HL-60 (cell line): ENCODE data around the gene SLC41A3.

Experiments
- DNase-seq, 2 experiments: peaks; one replicate each; pipeline ENCODE4 v3.0.0-alpha.2; 2010 to 2020; ENCODE audit warnings: low read depth in 1 of 2, low spot score in 1 of 2
- H3K27ac ChIP-seq: fragments of 250-450 bp; sonication (Bioruptor Pico); replicated peaks from 2 replicates; pipeline ENCODE4 v1.5.1; 2020; ENCODE audit warnings: mild to moderate bottlenecking, moderate library complexity
- H3K27me3 ChIP-seq: fragments of 250-450 bp; sonication (Bioruptor Pico); 2 replicates; pipeline ENCODE4 v1.5.1; 2021; ENCODE audit warnings: mild to moderate bottlenecking, moderate library complexity; ENCODE audit not compliant: insufficient read depth, poor library complexity, severe bottlenecking
- H3K4me3 ChIP-seq: replicated peaks from 2 replicates; pipeline ENCODE4 v1.5.1; 2011; ENCODE audit warnings: mild to moderate bottlenecking, control low read depth, low read length; ENCODE audit not compliant: insufficient read depth
- GABPA ChIP-seq: IDR thresholded peaks from 2 replicates; pipeline ENCODE4 v1.6.1; 2012; ENCODE audit warnings: low read depth
- POLR2AphosphoS5 ChIP-seq: IDR thresholded peaks from 2 replicates; pipeline ENCODE4 v1.6.1; 2012; ENCODE audit warnings: low read depth
- SPI1 ChIP-seq: IDR thresholded peaks from 2 replicates; pipeline ENCODE4 v1.6.1; 2012; ENCODE audit warnings: low read depth, mild to moderate bottlenecking, borderline replicate concordance
- TF ChIP-seq, protein P1 (sequence below): IDR thresholded peaks from one replicate; pipeline ENCODE4 v1.5.1; 2011; ENCODE audit warnings: low read length, control low read depth, inconsistent platforms; ENCODE audit not compliant: insufficient read depth
- TF ChIP-seq, protein P2 (sequence below): IDR thresholded peaks from 2 replicates; pipeline ENCODE4 v1.6.1; 2012; ENCODE audit warnings: low read depth; ENCODE audit not compliant: insufficient replicate concordance

SLC41A3 gene

DNA sequence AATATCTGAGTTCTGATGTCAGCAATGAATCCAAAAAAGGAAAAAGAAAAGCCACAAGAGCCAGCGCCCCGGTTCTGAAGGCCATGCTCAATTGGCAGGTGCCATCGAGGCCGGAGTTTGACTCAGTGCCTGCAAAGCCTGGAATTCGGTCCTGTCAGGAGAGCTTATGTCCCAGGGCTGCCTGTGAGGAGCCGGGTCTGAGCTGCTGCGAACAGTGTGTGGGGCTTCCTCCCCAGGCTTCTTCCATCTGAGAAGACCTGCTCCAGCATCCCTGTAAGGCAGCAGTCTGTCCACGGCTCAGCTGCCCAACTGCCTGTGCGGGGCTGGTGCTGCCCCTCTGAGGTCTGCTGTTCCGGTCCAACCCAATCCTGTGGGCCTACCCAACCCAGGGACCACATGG is 68.8 kb downstream of the SLC41A3 start:
- DNase-seq, result no peak
- TF ChIP-seq POLR2AphosphoS5 (no peak), SPI1 (no peak), GABPA (no peak)
- TF ChIP-seq, protein P1, sequence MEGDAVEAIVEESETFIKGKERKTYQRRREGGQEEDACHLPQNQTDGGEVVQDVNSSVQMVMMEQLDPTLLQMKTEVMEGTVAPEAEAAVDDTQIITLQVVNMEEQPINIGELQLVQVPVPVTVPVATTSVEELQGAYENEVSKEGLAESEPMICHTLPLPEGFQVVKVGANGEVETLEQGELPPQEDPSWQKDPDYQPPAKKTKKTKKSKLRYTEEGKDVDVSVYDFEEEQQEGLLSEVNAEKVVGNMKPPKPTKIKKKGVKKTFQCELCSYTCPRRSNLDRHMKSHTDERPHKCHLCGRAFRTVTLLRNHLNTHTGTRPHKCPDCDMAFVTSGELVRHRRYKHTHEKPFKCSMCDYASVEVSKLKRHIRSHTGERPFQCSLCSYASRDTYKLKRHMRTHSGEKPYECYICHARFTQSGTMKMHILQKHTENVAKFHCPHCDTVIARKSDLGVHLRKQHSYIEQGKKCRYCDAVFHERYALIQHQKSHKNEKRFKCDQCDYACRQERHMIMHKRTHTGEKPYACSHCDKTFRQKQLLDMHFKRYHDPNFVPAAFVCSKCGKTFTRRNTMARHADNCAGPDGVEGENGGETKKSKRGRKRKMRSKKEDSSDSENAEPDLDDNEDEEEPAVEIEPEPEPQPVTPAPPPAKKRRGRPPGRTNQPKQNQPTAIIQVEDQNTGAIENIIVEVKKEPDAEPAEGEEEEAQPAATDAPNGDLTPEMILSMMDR, result no peak
- TF ChIP-seq, protein P2, sequence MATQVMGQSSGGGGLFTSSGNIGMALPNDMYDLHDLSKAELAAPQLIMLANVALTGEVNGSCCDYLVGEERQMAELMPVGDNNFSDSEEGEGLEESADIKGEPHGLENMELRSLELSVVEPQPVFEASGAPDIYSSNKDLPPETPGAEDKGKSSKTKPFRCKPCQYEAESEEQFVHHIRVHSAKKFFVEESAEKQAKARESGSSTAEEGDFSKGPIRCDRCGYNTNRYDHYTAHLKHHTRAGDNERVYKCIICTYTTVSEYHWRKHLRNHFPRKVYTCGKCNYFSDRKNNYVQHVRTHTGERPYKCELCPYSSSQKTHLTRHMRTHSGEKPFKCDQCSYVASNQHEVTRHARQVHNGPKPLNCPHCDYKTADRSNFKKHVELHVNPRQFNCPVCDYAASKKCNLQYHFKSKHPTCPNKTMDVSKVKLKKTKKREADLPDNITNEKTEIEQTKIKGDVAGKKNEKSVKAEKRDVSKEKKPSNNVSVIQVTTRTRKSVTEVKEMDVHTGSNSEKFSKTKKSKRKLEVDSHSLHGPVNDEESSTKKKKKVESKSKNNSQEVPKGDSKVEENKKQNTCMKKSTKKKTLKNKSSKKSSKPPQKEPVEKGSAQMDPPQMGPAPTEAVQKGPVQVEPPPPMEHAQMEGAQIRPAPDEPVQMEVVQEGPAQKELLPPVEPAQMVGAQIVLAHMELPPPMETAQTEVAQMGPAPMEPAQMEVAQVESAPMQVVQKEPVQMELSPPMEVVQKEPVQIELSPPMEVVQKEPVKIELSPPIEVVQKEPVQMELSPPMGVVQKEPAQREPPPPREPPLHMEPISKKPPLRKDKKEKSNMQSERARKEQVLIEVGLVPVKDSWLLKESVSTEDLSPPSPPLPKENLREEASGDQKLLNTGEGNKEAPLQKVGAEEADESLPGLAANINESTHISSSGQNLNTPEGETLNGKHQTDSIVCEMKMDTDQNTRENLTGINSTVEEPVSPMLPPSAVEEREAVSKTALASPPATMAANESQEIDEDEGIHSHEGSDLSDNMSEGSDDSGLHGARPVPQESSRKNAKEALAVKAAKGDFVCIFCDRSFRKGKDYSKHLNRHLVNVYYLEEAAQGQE, result no peak
- no peak overlapping the region for H3K4me3 ChIP-seq
- no peaks in the 10 kb centered on the region for H3K27me3 ChIP-seq
- no peak overlapping the region for H3K27ac ChIP-seq

DNA sequence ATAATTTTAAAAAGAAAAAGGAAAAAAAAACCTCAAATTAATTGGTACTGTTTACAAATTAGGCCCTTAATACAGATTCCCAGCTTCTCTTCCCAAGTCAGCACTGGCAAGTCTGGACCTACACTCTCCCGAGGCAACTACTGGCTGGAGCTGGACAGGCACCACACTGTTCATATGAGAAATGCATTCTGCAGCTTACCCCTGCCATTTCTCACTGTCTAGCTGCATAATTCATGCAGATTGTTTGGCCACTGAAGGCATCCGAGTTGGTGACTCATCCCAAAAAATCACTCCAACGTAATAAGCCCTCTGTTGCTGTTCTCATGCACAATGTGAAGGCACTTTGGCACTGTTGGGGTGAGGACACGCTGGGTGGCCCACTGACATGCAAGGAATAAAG is 69.7 kb downstream of the SLC41A3 start:
- DNase-seq, result no peak

DNA sequence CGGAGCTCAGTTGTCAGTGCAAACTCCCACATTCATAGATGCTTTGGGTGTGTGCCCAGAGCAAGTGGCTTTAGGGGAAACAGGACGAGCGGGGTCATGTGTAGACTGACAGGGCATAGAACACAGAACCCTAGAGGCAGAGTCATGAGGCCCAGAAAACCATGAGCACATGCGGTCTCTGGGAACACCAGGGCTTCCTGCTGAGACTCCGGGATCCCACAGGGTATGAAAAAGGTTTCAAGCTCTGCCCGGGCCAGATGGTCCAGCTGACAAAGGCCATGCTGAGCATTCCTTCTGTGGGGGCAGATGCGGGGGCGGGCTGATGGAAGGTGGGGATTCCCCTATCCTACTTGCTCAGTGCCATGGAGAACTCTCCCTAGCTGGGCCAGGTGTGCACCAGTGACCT is 70.2 kb downstream of the SLC41A3 start:
- Histone ChIP-seq H3K27me3 (no peaks in the 10 kb centered on the region), H3K4me3 (no peak overlapping the region), H3K27ac (no peak overlapping the region)
- TF ChIP-seq, protein P1, result no peak
- no peak for TF ChIP-seq SPI1
- TF ChIP-seq POLR2AphosphoS5, result no peak
- DNase-seq, result no peak

More for the DNA sequence above, 69.7 kb downstream of the SLC41A3 start:
- Histone ChIP-seq H3K27ac (no peak overlapping the region), H3K27me3 (no peaks in the 10 kb centered on the region), H3K4me3 (no peak overlapping the region)
- TF ChIP-seq SPI1 (no peak), GABPA (no peak), POLR2AphosphoS5 (no peak)
- TF ChIP-seq, protein P2, result no peak
- TF ChIP-seq, protein P1, result no peak

DNA sequence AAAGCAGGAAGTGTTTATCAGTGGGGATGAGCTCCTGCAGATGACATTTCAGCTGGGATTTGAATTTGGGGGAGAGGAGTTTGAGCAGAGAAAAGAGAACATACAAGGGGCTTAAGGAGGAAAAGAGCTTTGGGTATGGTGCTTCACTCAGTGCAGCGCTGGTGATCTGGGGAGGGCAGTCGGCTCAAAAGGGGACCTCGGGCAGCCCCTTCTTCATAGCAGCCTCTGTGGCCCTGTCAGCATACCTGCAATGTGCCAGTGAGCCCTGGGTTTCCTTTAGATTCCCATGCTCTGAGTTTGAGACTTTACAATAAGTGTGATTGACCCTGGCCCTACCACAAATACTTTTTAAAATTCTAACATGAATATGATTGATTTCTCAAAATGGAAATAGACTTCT is 74.7 kb downstream of the SLC41A3 start:
- no peak for TF ChIP-seq POLR2AphosphoS5
- TF ChIP-seq, protein P2, result no peak
- no peak for TF ChIP-seq SPI1
- no peak for TF ChIP-seq GABPA
- TF ChIP-seq, protein P1, result no peak
- no peak for DNase-seq
- H3K4me3 ChIP-seq, result no peak overlapping the region

More for the DNA sequence above, 74.7 kb downstream of the SLC41A3 start:
- Histone ChIP-seq H3K27me3 (no peaks in the 10 kb centered on the region), H3K27ac (no peak overlapping the region)
